ENCODE data around the gene NCOA5. TPM values are rescaled to one million over a fixed set of nuclear protein-coding genes. Genes with fewer than 3 reads are reported as not detected.

Gene NCOA5
- total RNA-seq, 1 donor from 2014 or later = 16.5 TPM

DNA sequence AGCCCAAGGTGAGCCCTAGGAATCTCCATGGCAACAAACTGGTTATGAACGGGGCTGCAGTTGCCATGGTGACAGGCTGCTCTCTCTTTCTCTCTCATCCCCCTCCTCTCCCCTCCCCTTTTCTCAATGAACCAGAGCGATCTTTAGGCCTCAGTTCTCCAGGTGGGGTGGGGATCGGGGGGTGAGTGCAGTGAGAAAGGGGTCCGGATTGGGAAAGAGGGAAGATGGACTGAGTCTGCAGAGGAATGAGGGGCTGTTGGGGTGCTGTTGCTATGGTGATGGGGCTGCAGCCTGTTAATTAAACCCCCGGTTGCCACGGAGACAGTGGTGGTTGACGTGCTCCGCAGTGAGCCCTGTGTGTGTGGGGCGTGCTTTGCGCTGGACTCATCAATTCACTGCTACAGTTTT is 64.4 kb downstream of the NCOA5 start:
- H3K27me3 ChIP-seq (ENCODE audit: low read depth) = peaks cover 100% of the 10 kb centered on the region
- H3K9me3 ChIP-seq (replicated peaks) = no peaks in the 10 kb centered on the region
- DNase-seq = no peak
- no peak overlapping the region for H3K4me3 ChIP-seq
- intact Hi-C loops (cut with micrococcal nuclease) = loop anchor here (10.0 kb wide), 1 partner anchor 149 kb away; no protein-coding TSS in a partner anchor
- H3K27ac ChIP-seq (replicated peaks) = no peak overlapping the region
- TF ChIP-seq, protein P1, sequence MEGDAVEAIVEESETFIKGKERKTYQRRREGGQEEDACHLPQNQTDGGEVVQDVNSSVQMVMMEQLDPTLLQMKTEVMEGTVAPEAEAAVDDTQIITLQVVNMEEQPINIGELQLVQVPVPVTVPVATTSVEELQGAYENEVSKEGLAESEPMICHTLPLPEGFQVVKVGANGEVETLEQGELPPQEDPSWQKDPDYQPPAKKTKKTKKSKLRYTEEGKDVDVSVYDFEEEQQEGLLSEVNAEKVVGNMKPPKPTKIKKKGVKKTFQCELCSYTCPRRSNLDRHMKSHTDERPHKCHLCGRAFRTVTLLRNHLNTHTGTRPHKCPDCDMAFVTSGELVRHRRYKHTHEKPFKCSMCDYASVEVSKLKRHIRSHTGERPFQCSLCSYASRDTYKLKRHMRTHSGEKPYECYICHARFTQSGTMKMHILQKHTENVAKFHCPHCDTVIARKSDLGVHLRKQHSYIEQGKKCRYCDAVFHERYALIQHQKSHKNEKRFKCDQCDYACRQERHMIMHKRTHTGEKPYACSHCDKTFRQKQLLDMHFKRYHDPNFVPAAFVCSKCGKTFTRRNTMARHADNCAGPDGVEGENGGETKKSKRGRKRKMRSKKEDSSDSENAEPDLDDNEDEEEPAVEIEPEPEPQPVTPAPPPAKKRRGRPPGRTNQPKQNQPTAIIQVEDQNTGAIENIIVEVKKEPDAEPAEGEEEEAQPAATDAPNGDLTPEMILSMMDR (IDR thresholded peaks at IDR 0.05; ENCODE audit: borderline replicate concordance) = no peak
- peaks cover 19% of the 10 kb centered on the region for H3K4me1 ChIP-seq
- no peaks in the 10 kb centered on the region for H3K36me3 ChIP-seq

DNA sequence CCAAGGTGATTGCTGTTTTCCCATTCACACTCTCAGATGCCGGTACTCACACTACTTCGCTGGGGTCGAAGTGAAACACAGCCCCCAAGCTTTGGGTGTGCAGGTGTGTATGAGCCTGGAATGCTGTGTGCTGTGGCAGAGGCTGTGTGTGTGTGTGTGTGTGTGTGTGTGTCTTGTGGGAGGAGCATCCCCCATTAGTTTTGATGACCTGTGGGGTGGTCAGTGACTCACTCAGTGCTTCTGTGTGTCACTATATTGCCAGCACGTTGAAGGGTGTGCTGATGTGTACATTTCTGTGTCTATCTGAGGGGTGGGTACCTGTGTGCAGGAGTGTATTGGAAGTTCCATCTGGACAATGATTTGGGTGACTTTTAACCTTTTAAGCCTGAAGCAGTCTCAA is 65.8 kb downstream of the NCOA5 start:
- no peak for DNase-seq
- H3K9me3 ChIP-seq (replicated peaks) = no peaks in the 10 kb centered on the region
- TF ChIP-seq, protein P1 (IDR thresholded peaks at IDR 0.05; ENCODE audit: borderline replicate concordance) = no peak
- H3K4me1 ChIP-seq = peaks cover 19% of the 10 kb centered on the region
- no peaks in the 10 kb centered on the region for H3K36me3 ChIP-seq
- H3K27ac ChIP-seq (replicated peaks) = no peak overlapping the region
- H3K27me3 ChIP-seq (ENCODE audit: low read depth) = peaks cover 100% of the 10 kb centered on the region
- intact Hi-C loops (cut with micrococcal nuclease) = loop anchor here (5.0 to 10.0 kb wide), 2 partner anchors 151 to 323 kb away; no protein-coding TSS in a partner anchor
- H3K4me3 ChIP-seq = no peak overlapping the region

DNA sequence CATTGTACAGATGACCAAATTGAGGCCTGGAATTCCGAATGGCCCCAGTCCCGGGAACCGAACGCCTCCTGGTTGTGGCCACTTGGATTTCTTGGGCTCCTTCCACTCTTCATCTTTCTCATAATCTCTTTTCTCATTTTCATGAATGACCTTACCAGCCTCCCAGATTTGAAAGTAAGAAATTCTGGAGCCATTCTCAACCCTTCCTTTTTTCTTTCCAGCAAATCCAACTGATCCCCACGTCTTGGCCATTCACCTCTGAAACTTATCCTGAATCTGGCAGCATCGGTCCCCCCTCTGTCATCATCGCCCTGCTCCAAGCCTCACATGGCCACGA is 66.6 kb downstream of the NCOA5 start:
- intact Hi-C loops (cut with micrococcal nuclease) = loop anchor here (5.0 to 10.0 kb wide), 2 partner anchors 152 to 324 kb away; no protein-coding TSS in a partner anchor
- Histone ChIP-seq H3K36me3 (no peaks in the 10 kb centered on the region), H3K27me3 (ENCODE audit: low read depth) (peaks cover 100% of the 10 kb centered on the region), H3K9me3 (replicated peaks) (no peaks in the 10 kb centered on the region), H3K4me1 (peaks cover 19% of the 10 kb centered on the region), H3K27ac (replicated peaks) (no peak overlapping the region), H3K4me3 (no peak overlapping the region)
- DNase-seq = no peak
- TF ChIP-seq, protein P1 (IDR thresholded peaks at IDR 0.05; ENCODE audit: borderline replicate concordance) = no peak

DNA sequence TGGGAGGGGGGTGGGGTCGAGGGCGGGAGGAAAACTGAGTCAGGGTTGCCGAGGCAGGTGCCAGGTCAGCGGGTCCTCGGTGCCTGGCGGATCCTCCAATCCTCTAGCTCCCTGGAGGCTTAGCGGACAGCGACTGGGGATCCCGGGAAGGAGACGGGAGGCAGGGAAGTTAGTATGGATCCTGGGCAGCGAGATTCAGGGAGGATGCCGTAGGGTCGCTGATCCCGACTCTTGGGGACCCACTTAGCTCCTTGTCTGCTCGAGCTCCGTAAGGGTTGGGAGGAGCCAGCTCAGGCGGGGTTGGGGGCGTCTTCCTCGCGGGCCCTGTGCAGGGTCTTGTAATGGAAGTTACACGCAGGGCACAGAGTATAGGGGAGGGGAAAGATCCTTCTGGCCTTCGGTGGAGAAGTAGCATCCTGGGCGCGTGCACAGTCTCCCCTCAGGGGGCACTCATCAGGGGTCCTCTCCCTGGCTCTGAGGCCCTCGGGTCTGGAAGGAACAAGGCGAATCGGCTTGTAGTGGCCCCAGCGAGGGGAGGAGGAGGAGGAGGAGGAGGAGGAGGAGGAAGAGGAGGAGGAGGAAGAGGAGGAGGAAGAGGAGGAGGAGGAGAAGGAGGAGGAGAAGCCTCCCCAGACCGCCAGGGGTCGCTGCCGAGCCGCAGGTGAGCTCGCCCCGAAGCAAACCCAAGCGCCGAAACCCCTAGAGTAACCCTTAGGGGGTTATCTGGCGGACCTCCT is 67.2 kb downstream of the NCOA5 start:
- TF ChIP-seq, protein P1 (IDR thresholded peaks at IDR 0.05; ENCODE audit: borderline replicate concordance) = peak; percentile 74
- peak overlapping the region; percentile 63 for H3K4me3 ChIP-seq

DNA sequence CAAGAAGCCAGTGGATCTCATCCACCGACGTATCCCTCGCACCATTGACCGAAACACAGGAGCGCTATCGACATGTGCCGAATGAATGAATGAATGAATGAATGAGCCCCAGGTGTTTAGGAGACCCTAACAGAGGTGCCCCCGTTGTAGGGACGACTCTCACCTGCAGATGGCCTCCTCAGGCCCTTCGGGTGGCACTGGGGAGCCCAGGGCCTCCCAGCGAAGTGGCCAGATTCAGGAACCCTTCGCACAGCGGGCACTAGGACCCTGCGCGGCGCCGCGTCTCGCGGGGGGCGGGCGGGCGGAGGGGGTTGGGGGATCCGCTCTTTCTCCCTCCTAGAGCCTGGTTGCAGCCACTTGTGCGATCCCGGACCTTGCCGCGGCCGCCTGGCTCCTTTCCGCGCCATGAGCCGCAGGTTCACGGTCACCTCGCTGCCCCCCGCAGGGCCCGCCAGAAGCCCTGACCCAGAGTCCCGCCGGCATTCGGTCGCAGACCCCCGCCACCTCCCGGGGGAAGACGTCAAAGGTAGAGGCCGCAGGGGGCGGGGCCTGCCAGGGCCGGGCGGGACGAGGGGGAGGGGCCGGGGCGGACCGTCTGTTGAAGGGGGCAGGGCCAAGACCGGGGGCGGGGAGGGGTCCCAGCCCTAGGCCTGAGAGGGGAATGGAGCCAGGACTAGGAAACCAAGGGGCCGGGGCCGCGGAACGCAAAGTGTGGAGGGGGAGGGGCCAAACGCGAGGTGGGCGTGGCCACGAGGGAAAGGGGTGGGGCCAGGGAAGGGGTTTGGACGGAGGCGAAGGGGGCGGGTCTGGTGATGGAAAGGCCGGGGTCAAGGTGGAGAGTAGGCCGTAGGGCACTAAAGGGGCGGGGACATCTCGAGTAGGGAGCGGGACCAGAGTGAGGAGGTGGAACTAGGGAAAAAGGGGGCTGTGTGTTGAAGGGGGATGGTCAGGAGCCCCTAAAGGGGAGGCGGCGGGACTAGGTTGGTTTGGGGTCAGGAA is 68.1 kb downstream of the NCOA5 start:
- TF ChIP-seq, protein P1 (IDR thresholded peaks at IDR 0.05; ENCODE audit: borderline replicate concordance) = no peak
- peaks cover 100% of the 10 kb centered on the region for H3K27me3 ChIP-seq (ENCODE audit: low read depth)
- no peak for DNase-seq
- H3K4me3 ChIP-seq = peak overlapping the region; percentile 63
- H3K9me3 ChIP-seq (replicated peaks) = no peaks in the 10 kb centered on the region
- H3K36me3 ChIP-seq = no peaks in the 10 kb centered on the region
- intact Hi-C loops (cut with micrococcal nuclease) = loop anchor here (5.0 to 10.0 kb wide), 2 partner anchors 153 to 326 kb away; no protein-coding TSS in a partner anchor
- H3K27ac ChIP-seq (replicated peaks) = no peak overlapping the region
- H3K4me1 ChIP-seq = peaks cover 19% of the 10 kb centered on the region

More for the DNA sequence above, 67.2 kb downstream of the NCOA5 start:
- H3K9me3 ChIP-seq (replicated peaks) = no peaks in the 10 kb centered on the region
- DNase-seq = peak; percentile 54
- peaks cover 19% of the 10 kb centered on the region for H3K4me1 ChIP-seq
- H3K27me3 ChIP-seq (ENCODE audit: low read depth) = peaks cover 100% of the 10 kb centered on the region
- H3K36me3 ChIP-seq = no peaks in the 10 kb centered on the region
- intact Hi-C loops (cut with micrococcal nuclease) = loop anchor here (5.0 to 10.0 kb wide), 2 partner anchors 152 to 325 kb away; no protein-coding TSS in a partner anchor
- no peak overlapping the region for H3K27ac ChIP-seq (replicated peaks)
